ENCODE measurements around the gene SEC16A. TPM values are rescaled to one million over a fixed set of nuclear protein-coding genes. Genes with fewer than 3 reads are reported as not detected.

The SEC16A gene
- total and polyA plus RNA-seq, 2 experiments from 2014 or later, result 42.0 to 42.7 TPM

DNA sequence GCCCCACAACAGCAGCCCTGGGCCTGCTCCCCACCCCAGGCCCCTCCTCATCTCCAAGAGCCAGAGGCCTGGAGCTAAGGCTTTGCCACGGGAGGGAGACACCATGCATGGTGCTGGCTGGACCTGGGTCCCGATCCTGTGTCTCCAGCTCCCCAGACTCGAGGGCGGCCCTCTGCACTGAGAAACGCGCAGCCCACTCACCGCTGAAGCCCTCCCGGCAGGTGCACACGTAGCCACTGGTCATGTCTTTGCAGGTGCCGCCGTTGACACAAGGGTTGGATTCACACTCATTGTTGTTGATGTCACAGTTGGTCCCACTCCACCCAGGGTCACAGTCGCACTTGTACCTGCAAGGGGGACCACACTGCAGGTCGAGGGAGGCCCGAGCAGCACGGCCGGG lies 30.4 kb upstream of the SEC16A start:
- H3K27ac ChIP-seq, result no peak overlapping the region

GRCh38 chr9:136512651-136513071 lies 29.8 kb upstream of the SEC16A start:
- Histone ChIP-seq H4K20me1 (ENCODE audit: insufficient read depth, poor library complexity, severe bottlenecking) (no peaks in the 10 kb centered on the region), H3K27me3 (no peaks in the 10 kb centered on the region), H3K27ac (no peak overlapping the region), H3K4me3 (no peak overlapping the region), H3K36me3 (replicated peaks; ENCODE audit: insufficient read depth, low read depth) (no peaks in the 10 kb centered on the region), H3K4me1 (ENCODE audit: insufficient read depth) (no peaks in the 10 kb centered on the region), H3K79me2 (no peaks in the 10 kb centered on the region), H3K9me2 (replicated peaks; ENCODE audit: insufficient read depth) (no peaks in the 10 kb centered on the region), H3K9me3 (ENCODE audit: low read depth) (no peaks in the 10 kb centered on the region), H3K4me2 (no peak overlapping the region), H2AFZ (no peak overlapping the region)
- no peak for DNase-seq (ENCODE audit: low spot score)
- WGBS (ENCODE audit: low lambda C conversion rate, missing lambda C conversion rate), result 92% methylated on average over 12 of the region's 13 CpGs
- TF ChIP-seq EZH2 (IDR thresholded peaks at IDR 0.05; ENCODE audit: borderline replicate concordance), result no peak
- TF ChIP-seq, protein P1, sequence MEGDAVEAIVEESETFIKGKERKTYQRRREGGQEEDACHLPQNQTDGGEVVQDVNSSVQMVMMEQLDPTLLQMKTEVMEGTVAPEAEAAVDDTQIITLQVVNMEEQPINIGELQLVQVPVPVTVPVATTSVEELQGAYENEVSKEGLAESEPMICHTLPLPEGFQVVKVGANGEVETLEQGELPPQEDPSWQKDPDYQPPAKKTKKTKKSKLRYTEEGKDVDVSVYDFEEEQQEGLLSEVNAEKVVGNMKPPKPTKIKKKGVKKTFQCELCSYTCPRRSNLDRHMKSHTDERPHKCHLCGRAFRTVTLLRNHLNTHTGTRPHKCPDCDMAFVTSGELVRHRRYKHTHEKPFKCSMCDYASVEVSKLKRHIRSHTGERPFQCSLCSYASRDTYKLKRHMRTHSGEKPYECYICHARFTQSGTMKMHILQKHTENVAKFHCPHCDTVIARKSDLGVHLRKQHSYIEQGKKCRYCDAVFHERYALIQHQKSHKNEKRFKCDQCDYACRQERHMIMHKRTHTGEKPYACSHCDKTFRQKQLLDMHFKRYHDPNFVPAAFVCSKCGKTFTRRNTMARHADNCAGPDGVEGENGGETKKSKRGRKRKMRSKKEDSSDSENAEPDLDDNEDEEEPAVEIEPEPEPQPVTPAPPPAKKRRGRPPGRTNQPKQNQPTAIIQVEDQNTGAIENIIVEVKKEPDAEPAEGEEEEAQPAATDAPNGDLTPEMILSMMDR (IDR thresholded peaks at IDR 0.05; ENCODE audit: poor library complexity), result no peak
- TF ChIP-seq EZH2phosphoT487 (IDR thresholded peaks at IDR 0.05; ENCODE audit: low read depth, severe bottlenecking, unreplicated experiment), result no peak

More for the DNA sequence above, 30.4 kb upstream of the SEC16A start:
- Histone ChIP-seq H4K20me1 (ENCODE audit: insufficient read depth, poor library complexity, severe bottlenecking) (no peaks in the 10 kb centered on the region), H3K4me3 (no peak overlapping the region), H3K9me3 (ENCODE audit: low read depth) (no peaks in the 10 kb centered on the region), H3K36me3 (replicated peaks; ENCODE audit: insufficient read depth, low read depth) (no peaks in the 10 kb centered on the region), H3K79me2 (no peaks in the 10 kb centered on the region), H2AFZ (no peak overlapping the region), H3K4me1 (ENCODE audit: insufficient read depth) (no peaks in the 10 kb centered on the region), H3K27me3 (no peaks in the 10 kb centered on the region), H3K4me2 (no peak overlapping the region), H3K9me2 (replicated peaks; ENCODE audit: insufficient read depth) (no peaks in the 10 kb centered on the region)
- no peak for DNase-seq (ENCODE audit: low spot score)
- 99% methylated on average over 16 of the region's 16 CpGs for WGBS (ENCODE audit: low lambda C conversion rate, missing lambda C conversion rate)
- TF ChIP-seq EZH2phosphoT487 (IDR thresholded peaks at IDR 0.05; ENCODE audit: low read depth, severe bottlenecking, unreplicated experiment), result no peak

GRCh38 chr9:136511670-136512592 lies 29.1 kb upstream of the SEC16A start:
- H4K20me1 ChIP-seq (ENCODE audit: insufficient read depth, poor library complexity, severe bottlenecking), result no peaks in the 10 kb centered on the region
- H3K36me3 ChIP-seq (replicated peaks; ENCODE audit: insufficient read depth, low read depth), result no peaks in the 10 kb centered on the region
- no peaks in the 10 kb centered on the region for H3K27me3 ChIP-seq
- H3K4me1 ChIP-seq (ENCODE audit: insufficient read depth), result no peaks in the 10 kb centered on the region
- no peaks in the 10 kb centered on the region for H3K79me2 ChIP-seq
- no peak overlapping the region for H3K27ac ChIP-seq
- H3K4me2 ChIP-seq, result no peak overlapping the region
- H3K9me3 ChIP-seq (ENCODE audit: low read depth), result no peaks in the 10 kb centered on the region
- H3K4me3 ChIP-seq, result no peak overlapping the region
- no peaks in the 10 kb centered on the region for H3K9me2 ChIP-seq (replicated peaks; ENCODE audit: insufficient read depth)
- TF ChIP-seq, protein P1 (IDR thresholded peaks at IDR 0.05; ENCODE audit: poor library complexity), result no peak
- no peak for TF ChIP-seq EZH2phosphoT487 (IDR thresholded peaks at IDR 0.05; ENCODE audit: low read depth, severe bottlenecking, unreplicated experiment)
- WGBS (ENCODE audit: low lambda C conversion rate, missing lambda C conversion rate), result 95% methylated on average over 45 of the region's 46 CpGs
- no peak overlapping the region for H2AFZ ChIP-seq
- no peak for DNase-seq (ENCODE audit: low spot score)

DNA sequence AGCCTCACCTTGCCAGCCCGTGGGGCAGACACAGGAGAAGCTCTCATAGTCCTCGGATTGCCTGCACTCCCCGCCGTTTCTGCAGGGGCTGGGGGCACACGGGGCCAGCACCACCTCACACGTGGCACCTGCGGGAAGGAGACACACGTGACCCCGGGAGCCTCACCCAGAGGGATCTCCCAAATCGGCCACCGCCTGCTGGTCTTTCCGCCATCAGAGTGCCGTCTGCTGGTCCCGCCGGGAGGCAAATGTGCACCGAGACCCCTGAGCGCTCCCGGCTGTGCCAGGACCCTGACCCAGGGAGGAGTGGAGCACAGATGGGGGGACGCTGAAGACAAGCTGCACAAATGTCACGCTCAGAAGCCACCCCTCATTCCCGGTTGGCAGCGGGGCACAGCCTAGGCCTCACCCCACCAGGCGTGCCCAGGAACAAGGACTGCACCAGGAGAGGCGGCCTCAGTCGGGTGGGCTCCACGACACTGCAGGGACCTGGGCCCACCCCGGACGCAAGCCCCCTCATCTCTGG lies 28.4 kb upstream of the SEC16A start:
- DNase-seq (ENCODE audit: low spot score), result no peak
- no peaks in the 10 kb centered on the region for H3K79me2 ChIP-seq
- no peaks in the 10 kb centered on the region for H3K9me2 ChIP-seq (replicated peaks; ENCODE audit: insufficient read depth)
- no peak overlapping the region for H3K4me2 ChIP-seq
- no peaks in the 10 kb centered on the region for H3K4me1 ChIP-seq (ENCODE audit: insufficient read depth)
- no peak overlapping the region for H3K4me3 ChIP-seq
- no peaks in the 10 kb centered on the region for H3K9me3 ChIP-seq (ENCODE audit: low read depth)
- no peak overlapping the region for H3K27ac ChIP-seq
- TF ChIP-seq, protein P1 (IDR thresholded peaks at IDR 0.05; ENCODE audit: poor library complexity), result no peak
- TF ChIP-seq EZH2 (IDR thresholded peaks at IDR 0.05; ENCODE audit: borderline replicate concordance) (no peak), EZH2phosphoT487 (IDR thresholded peaks at IDR 0.05; ENCODE audit: low read depth, severe bottlenecking, unreplicated experiment) (no peak)
- H4K20me1 ChIP-seq (ENCODE audit: insufficient read depth, poor library complexity, severe bottlenecking), result no peaks in the 10 kb centered on the region
- H3K27me3 ChIP-seq, result no peaks in the 10 kb centered on the region
- H3K36me3 ChIP-seq (replicated peaks; ENCODE audit: insufficient read depth, low read depth), result no peaks in the 10 kb centered on the region
- no peak overlapping the region for H2AFZ ChIP-seq
- 98% methylated on average over 28 of the region's 28 CpGs for WGBS (ENCODE audit: low lambda C conversion rate, missing lambda C conversion rate)
